DND-41 (cell line): ENCODE data around the gene AJAP1.

Experiments used
- CTCF ChIP-seq: IDR thresholded peaks from 2 replicates; pipeline ENCODE4 v1.5.1; 2012; ENCODE audit warnings: borderline replicate concordance, low read length, moderate library complexity, mild to moderate bottlenecking; ENCODE audit not compliant: poor library complexity, severe bottlenecking; ENCODE audit errors: extremely low read depth
- EZH2 ChIP-seq: IDR thresholded peaks from 3 replicates; pipeline ENCODE4 v1.6.1; 2012; ENCODE audit warnings: borderline replicate concordance, low read depth, mild to moderate bottlenecking, moderate library complexity, low read length, inconsistent platforms; ENCODE audit not compliant: severe bottlenecking

- TF ChIP-seq CTCF (no peak), EZH2 (no peak)
Measured at GRCh38 chr1:4657244-4657789, 2.9 kb downstream of the AJAP1 start.
